Adrenal gland (tissue), 12 donors: Measurements from ENCODE around the gene GCSAML. TPM values are rescaled to one million over a fixed set of nuclear protein-coding genes. Genes with fewer than 3 reads are reported as not detected.
A peak's percentile ranks its signal among the peaks of the same experiment; 100 is the strongest.

ENCODE experiments used
- DNase-seq, 7 donors: peaks; one replicate each; pipeline ENCODE4 v3.0.0-alpha.2; 2019 to 2020
- H3K27ac ChIP-seq, 5 donors: fragments of 200-600 bp; sonication (generic) in 4 of 5; 1 replicate in 3 of 5; 2 replicates in 2 of 5; pipeline versions ENCODE4 v1.5.1 to v1.8.0; 2016 to 2020; ENCODE audit warnings: mild to moderate bottlenecking in 1 of 5
- H3K27me3 ChIP-seq: fragments of 200-600 bp; 2 replicates; pipeline ENCODE4 v1.8.0; 2021
- H3K36me3 ChIP-seq, 2 donors: fragments of 200-600 bp; replicated peaks in 1 of 2; 1 replicate in 1 of 2; 2 replicates in 1 of 2; pipeline versions ENCODE4 v1.5.1 to v1.8.0; 2018 to 2022
- H3K4me1 ChIP-seq, 2 donors: fragments of 200-600 bp; replicated peaks in 1 of 2; 1 replicate in 1 of 2; 2 replicates in 1 of 2; pipeline versions ENCODE4 v1.5.1 to v1.8.0; 2018 to 2021
- H3K4me3 ChIP-seq, 4 donors: fragments of 200-600 bp; sonication (generic) in 3 of 4; one replicate each; pipeline ENCODE4 v1.5.1; 2016 to 2018
- H3K9me3 ChIP-seq, 3 donors: fragments of 200-600 bp; sonication (generic) in 1 of 3; replicated peaks in 1 of 3; 1 replicate in 2 of 3; 2 replicates in 1 of 3; pipeline versions ENCODE4 v1.5.1 to v1.8.0; 2016 to 2021
- POLR2A ChIP-seq, 2 donors: fragments of 450-650 bp; IDR thresholded peaks; one replicate each; pipeline ENCODE4 v1.6.1; 2017; ENCODE audit warnings: antibody characterized with exemption in 2 of 2, mild to moderate bottlenecking in 2 of 2, moderate library complexity in 1 of 2
- WGBS, 4 donors: extraction: QIAGEN DNeasy Blood & Tissue Kit in 2 of 4; methylation state at CpG; one replicate each; pipeline versions ENCODE4 v1.1.5 to v1.1.7; 2013 to 2017; 5-methylcytosine and 5-hydroxymethylcytosine counted together
- intact Hi-C, 2 donors: fragments of 100-400 bp; cut with DNase I; formaldehyde crosslinking; loops; one replicate each; pipeline versions ENCODE4 v1.14.1 to v1.15.0; 2022 to 2023
- polyA plus RNA-seq, 3 donors: library from polyadenylated mRNA; stranded (reverse); fragments of 200-250 nt in 2 of 3; fragments of 350-450 nt in 1 of 3; fragmentation: Illumina TruSeq in 1 of 3; extraction: RNeasy Lipid Tissue Mini Kit (QIAGEN cat#74804) in 1 of 3; gene quantifications; one replicate each; pipeline ENCODE4 v1.2.3, GENCODE V29; 2013 to 2014
- total RNA-seq, 9 donors: library from RNA; depleted of rRNA in 4 of 9; stranded (reverse); fragments of >200 nt in 4 of 9; fragments of 120-200 nt in 1 of 9; fragmentation: NEBNext Ultra II Directional in 1 of 9; extraction: Animal tissue kit (Norgen Biotek cat#: 25700) in 1 of 9; gene quantifications; one replicate each; pipeline versions ENCODE4 v1.1.0 to v1.2.4, GENCODE V29; 2013 to 2023
- TF ChIP-seq, protein P1 (sequence below), 6 experiments: fragments of 450-650 bp in 4 of 6; fragments of 200-600 bp in 2 of 6; sonication (generic) in 1 of 6; IDR thresholded peaks; 1 replicate in 5 of 6; 2 replicates in 1 of 6; pipeline versions ENCODE4 v1.5.1 to v1.8.0; 2016 to 2021; ENCODE audit warnings: antibody characterized with exemption in 6 of 6, mild to moderate bottlenecking in 2 of 6, moderate library complexity in 1 of 6
- donor health status: healthy with polysubstance abuse.
- donor health status: Bipolar disorder and iron deficiency.
- donor health status: DM: yes; HTN: yes; CAD: no.
- donor health status: DM: no; HTN: no; CAD: no.
- donor health status: DM: no; HTN: no; CAD: no.
- donor health status: DM: yes; HTN: yes; CAD: no.

The GCSAML gene
- total and polyA plus RNA-seq, 12 donors = 0.03 to 0.76 (median 0.11) TPM; not detected in 9

DNA sequence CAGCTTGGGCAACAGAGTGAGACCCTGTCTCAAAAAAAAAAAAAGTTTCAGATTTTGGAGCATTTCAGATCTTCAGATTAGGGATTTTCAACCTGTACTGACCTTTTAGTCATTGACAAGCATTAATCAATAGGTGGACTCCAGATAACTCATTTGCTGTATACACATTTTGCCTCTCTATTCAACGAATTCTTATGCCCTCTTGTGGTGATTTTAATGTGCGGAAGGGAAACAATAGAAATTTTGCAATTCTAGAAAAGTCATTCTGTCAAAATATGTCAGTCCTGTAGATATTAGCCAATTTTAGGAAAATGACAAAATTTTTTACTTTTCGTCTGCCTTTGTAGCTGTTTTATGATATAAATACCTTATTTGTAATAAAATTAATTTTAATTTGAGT, 27.6 kb downstream of the GCSAML start:
- no peaks in the 10 kb centered on the region for H3K9me3 ChIP-seq
- no peak for DNase-seq
- H3K36me3 ChIP-seq = no peaks in the 10 kb centered on the region
- no peaks in the 10 kb centered on the region for H3K4me1 ChIP-seq
- no peak overlapping the region for H3K27ac ChIP-seq
- no peaks in the 10 kb centered on the region for H3K27me3 ChIP-seq
- intact Hi-C loops = no loop called here
- TF ChIP-seq, protein P1, sequence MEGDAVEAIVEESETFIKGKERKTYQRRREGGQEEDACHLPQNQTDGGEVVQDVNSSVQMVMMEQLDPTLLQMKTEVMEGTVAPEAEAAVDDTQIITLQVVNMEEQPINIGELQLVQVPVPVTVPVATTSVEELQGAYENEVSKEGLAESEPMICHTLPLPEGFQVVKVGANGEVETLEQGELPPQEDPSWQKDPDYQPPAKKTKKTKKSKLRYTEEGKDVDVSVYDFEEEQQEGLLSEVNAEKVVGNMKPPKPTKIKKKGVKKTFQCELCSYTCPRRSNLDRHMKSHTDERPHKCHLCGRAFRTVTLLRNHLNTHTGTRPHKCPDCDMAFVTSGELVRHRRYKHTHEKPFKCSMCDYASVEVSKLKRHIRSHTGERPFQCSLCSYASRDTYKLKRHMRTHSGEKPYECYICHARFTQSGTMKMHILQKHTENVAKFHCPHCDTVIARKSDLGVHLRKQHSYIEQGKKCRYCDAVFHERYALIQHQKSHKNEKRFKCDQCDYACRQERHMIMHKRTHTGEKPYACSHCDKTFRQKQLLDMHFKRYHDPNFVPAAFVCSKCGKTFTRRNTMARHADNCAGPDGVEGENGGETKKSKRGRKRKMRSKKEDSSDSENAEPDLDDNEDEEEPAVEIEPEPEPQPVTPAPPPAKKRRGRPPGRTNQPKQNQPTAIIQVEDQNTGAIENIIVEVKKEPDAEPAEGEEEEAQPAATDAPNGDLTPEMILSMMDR (IDR thresholded peaks at IDR 0.05) = peak in 4 of 6 experiments; percentile 15 to 35 (median 27)
- TF ChIP-seq POLR2A (IDR thresholded peaks at IDR 0.05) = no peak
- no peak overlapping the region for H3K4me3 ChIP-seq
- 24 to 29% (median 25%) methylated on average over 3 of the region's 3 CpGs for WGBS, 4 donors

DNA sequence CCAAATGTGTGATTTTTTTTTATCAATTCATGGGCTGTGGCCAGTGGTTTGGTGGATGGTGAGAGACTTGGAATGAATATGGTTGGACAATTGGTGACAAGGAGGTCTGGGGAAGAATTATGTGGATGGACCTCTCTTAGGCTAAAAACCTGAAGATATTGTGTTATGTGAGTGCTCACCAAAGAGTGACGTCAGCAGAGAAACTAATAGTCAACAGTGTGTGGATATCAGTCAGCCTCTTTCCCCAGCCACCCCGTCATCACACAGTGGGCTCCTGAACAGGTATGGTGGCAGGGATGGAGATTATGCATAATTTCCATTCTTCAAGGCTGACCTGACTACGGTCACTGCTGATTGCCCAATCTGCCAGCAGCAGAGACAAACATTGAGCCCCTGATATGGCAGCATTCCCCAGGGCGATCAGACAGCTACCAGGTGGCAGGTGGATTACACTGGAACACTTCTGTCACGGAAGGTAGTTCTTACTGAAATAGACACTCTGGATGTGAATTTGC, 30.1 kb downstream of the GCSAML start:
- Histone ChIP-seq H3K27me3 (no peaks in the 10 kb centered on the region), H3K4me1 (no peaks in the 10 kb centered on the region), H3K27ac (no peak overlapping the region), H3K4me3 (no peak overlapping the region), H3K36me3 (no peaks in the 10 kb centered on the region), H3K9me3 (no peaks in the 10 kb centered on the region)
- no peak for DNase-seq
- TF ChIP-seq POLR2A (IDR thresholded peaks at IDR 0.05) = no peak
- TF ChIP-seq, protein P1 (IDR thresholded peaks at IDR 0.05) = no peak
- 73 to 81% (median 78%) methylated on average over 4 to 5 of the region's 5 CpGs for WGBS, 4 donors
- intact Hi-C loops = no loop called here

DNA sequence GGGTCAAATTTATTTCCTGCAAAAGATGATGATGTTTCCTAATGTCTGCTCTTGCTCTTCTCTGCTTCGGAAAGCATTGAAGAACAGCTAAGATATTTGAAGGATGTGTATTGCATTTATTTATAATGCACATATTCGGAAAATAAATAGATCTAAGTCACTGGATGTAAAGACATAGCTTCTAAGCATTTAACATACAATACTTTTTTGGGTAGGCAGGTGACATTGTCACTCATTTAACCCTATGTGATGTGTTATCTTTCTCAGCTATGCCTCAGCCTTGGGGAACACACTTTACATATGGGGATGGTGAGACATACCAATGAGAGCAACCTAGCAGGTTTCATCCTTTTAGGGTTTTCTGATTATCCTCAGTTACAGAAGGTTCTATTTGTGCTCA, 39.1 kb downstream of the GCSAML start, which contains the start of gene OR2G2:
Gene OR2G2 (plus strand): TSS at position 301 of the 400 bp plus-strand sequence. CDS start 0 bp downstream, at position 301.
- Histone ChIP-seq H3K27ac (no peak within 1 kb of the TSS), H3K27me3 (no peaks in the 10 kb centered on the region), H3K9me3 (no peaks in the 10 kb centered on the region), H3K4me3 (no peak within 1 kb of the TSS), H3K36me3 (no peaks in the 10 kb centered on the region), H3K4me1 (no peaks in the 10 kb centered on the region)
- DNase-seq = no peak
- WGBS, 4 donors = 77 to 82% (median 79%) methylated on average over 2 of the region's 2 CpGs
- intact Hi-C loops = no loop called here
- no peak for TF ChIP-seq POLR2A (IDR thresholded peaks at IDR 0.05)
- TF ChIP-seq, protein P1 (IDR thresholded peaks at IDR 0.05) = no peak

DNA sequence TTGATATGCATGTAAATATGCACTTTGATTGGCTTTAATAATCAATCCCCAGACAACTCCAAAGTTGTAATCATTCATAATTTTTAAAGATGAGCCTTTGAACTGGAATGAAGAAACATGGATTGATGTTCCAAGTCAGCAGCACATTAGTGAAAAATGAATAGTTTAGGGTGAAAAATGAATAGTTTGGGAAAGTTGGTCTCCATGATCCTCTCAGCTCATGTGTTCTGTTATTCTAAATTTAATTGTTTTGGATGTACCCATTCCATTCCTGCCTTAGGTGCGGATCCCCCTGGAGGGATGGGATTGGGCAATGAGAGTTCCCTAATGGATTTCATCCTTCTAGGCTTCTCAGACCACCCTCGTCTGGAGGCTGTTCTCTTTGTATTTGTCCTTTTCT, 56.4 kb downstream of the GCSAML start, which contains the start of gene OR2G3:
Gene OR2G3 (plus strand): TSS at position 301 of the 400 bp plus-strand sequence. CDS start 0 bp downstream, at position 301.
- WGBS, 4 donors = 58 to 74% (median 68%) methylated on average over 2 of the region's 2 CpGs
- no peak for DNase-seq
- Histone ChIP-seq H3K4me3 (no peak within 1 kb of the TSS), H3K36me3 (no peaks in the 10 kb centered on the region), H3K27ac (no peak within 1 kb of the TSS), H3K9me3 (no peaks in the 10 kb centered on the region), H3K27me3 (no peaks in the 10 kb centered on the region), H3K4me1 (no peaks in the 10 kb centered on the region)
- no peak for TF ChIP-seq POLR2A (IDR thresholded peaks at IDR 0.05)
- TF ChIP-seq, protein P1 (IDR thresholded peaks at IDR 0.05) = no peak
- intact Hi-C loops = no loop called here
